Forelimb muscle (tissue), 1 donor: ENCODE results near the gene RARRES1. TPM values are rescaled to one million over a fixed set of nuclear protein-coding genes. Genes with fewer than 3 reads are reported as not detected.

Source experiments
- DNase-seq: peaks from one replicate; pipeline ENCODE4 v3.0.0-alpha.2; 2013; ENCODE audit warnings: low read depth
- polyA plus RNA-seq: library from polyadenylated mRNA; unstranded; fragments of 120-200 nt; gene quantifications from one replicate; pipeline ENCODE4 v1.2.1, GENCODE V29; 2013; ENCODE audit not compliant: insufficient read length

RARRES1 gene, protein sequence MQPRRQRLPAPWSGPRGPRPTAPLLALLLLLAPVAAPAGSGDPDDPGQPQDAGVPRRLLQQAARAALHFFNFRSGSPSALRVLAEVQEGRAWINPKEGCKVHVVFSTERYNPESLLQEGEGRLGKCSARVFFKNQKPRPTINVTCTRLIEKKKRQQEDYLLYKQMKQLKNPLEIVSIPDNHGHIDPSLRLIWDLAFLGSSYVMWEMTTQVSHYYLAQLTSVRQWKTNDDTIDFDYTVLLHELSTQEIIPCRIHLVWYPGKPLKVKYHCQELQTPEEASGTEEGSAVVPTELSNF
- polyA plus RNA-seq: 2.6 TPM

DNA sequence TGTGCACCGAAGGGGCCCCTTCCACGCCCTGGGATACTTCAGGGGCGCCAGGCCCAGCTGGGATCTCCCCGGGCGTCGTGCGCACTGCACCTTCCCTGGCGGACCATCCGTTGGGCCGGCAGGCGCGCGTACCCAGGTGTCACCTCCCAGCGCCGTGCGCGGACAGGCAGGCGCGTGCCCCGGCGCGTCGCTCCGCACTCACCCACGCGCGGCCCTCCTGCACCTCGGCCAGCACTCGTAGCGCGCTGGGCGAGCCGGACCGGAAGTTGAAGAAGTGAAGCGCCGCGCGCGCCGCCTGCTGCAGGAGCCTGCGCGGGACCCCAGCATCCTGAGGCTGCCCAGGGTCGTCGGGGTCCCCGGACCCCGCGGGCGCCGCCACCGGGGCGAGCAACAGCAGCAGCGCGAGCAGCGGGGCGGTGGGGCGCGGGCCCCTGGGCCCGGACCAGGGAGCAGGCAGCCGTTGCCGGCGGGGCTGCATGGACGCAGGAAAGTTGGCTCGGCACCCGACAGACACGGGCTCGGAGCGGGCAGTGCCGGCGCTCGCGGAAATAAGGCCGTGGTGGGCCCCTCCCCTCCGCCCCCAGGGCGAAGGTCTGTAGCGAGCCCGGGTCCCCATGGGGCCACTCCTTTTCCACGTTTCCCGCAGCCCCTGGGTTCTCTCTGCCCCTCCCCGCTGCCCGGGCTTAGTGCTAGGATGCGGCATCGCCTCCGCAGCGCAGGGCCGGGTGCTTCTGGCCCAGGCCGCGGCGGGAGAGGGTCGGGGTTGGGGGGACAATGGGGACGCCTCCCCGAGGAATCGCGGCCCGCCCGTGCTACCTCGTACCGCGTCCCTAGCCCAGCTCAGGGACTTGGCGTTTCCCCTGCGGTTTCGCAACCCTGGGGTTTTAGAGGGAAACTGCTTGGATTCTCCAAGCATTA lies at the start of gene RARRES1:
RARRES1 (minus strand) TSS at position 520 of the 918 bp plus-strand sequence; CDS start at position 478, 42 bp downstream.
- no peak for DNase-seq

DNA sequence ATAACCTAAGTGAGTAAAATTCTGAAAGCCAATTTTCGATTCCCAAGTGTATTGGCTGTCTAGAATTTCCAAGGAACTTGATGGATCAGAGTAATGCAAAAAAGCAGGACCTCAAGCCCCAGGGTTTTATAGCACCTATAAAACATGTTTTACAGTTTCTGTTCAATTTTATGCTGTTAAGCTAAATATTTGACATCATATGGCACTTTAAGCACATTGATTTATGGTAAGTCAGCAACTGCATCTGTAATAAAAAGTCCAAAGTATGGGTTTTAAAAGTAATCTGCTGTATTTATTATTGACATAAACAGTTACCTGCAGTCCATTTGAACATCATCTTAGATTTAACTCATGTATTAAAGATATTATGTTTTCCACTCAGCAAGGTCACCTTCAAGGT lies 49.6 kb upstream of the RARRES1 start:
- DNase-seq: no peak

DNA sequence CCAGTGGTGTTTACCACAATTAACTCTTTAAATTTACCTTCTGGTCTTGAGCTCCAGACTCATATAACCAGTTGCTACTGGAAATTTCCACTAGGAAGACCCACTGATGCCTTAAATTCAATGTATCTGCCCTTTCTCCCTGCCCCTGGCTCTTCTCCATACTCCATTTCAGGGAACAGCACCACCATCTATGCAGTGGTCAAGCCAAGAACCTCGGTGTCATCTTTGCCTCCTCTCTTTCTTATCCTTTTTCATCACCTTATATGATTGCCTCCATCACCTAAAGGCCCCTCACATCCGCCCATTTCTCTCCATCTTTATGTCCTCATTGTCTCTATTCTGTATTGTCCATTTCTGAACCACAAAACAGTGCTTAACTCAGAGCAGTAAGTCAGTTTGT lies 48.9 kb upstream of the RARRES1 start:
- no peak for DNase-seq

DNA sequence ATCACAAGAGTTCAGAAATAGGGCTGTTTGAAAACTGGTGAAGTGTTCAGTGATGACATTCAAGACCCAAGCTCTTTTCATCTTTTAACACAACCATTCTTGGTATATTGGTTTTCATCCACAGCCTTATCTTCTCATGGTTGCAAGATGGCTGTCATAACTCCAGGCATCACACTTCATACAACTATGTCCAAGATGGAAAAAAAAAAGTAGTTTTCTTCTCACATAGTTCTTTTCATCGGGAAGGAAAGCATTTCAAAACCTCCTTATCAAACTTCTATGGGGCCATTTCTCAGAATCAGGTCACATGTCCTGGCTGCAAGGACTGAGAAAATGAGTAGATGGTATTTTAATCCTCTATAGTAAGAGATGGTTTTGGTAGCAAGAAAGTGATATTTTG lies 48.5 kb upstream of the RARRES1 start:
- DNase-seq: no peak

DNA sequence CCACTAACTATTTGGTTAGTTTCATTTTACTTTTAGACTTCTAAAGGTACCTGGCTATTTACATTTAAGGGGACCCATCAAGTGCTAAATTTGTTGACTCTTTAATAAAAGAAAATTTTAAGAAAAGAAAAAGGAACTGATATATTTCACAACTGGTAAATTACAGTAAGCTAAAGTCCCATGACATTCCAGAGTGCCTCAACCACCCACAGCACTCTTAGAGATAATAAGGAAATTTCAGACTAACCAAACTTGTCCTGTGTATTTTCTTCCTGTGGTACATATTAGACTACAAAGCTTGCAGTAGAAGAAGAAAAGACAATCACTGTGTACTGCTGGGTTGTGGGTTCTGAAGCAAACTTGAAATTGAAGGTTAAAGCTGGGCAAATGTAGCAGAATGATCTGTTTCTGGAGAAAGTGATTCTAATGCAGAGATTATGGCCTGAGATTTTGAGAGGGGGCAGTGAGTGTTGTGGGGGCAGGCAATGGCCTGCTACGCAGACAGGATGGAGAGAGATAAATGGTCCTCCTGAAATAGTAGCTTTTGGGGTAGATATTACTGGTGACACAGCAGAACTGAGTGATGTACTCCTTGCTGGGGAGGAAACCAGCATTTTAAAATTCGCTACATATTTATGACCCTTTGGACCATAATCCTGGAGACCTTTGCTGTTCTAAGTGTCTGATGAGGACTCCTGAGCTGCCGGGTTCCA lies 45.1 kb upstream of the RARRES1 start:
- no peak for DNase-seq

DNA sequence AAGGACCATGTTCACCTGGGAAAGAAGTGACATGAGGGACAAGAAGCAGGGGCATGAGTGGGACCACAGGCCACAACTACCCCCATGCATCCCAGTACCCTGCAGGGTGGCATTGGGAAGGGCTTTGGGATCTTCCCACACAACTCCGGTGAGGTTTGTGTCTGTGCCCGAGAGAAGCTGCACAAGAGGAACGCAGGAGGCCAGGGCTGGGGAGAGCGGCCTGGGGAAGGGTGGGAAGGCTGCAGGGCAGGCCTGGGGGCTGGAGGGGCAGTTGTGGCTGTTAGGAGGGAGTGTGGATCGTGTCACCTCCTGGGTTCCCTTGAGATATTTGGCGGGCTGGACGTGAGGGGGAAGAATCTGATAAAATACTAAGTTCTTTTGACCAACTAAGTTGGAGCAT lies 44.3 kb upstream of the RARRES1 start:
- no peak for DNase-seq

DNA sequence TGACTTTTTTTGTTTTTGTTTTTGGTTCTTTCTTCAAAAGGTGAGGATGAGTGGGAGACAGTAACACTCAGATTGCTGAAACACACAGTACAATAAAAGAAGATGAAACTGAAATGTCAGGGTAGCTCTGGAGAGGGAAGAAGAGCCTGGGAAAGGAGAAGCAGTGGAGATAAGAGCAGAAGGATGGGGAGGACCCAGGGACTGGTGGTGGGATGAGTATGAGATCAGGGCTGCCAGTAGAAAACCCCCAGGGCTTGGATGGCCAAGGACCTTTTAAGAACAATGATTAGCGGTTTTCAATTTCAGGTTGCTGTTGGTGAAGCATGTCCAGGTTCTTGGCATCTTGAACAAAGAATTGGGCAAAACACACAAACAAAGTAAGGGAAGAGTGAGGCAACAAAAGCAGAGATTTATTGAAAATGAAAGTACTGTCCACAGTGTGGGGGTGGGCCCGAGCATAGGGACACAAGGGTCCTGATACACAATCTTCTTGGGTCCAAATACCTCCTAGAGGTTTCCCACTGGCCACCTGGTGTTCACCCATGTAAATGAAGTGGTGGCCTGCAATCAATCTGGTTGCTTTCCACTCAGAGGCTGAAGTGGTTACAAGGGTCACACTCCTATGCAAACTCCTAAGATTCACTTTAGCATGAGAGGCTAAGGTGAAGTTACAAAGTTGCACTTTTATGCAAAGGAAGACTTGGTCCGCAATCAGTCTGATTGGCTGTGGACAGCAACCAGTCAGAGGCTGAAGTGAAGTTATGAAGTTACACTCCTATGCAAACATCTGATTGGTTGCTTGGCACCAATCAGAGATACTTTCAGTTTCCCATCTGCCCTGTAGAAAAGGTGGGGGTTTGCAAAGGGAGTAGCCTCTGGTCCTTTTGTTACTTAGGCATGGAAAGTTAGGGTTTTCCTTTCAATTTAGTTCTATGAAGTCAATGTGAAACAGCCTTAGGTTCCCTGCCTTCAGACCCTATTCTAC lies 43.5 kb upstream of the RARRES1 start:
- DNase-seq: no peak

DNA sequence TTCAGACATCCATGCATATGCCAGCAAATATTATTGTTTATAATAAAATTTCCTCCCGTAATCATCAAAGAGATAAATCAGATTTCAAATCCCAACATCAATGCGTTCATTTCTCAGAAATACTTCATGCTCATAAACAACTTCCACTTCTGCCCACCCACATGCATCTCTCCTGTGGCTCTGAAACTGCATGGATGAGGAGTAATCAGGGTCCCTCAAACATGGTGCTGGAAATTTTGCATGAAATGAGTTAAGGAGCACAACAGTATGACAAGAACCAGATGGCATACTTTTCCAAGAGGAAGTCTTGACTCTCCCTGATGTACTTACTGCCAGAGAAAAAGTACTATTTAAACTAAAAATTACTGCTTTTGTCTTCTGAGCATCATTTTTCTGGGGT lies 42.7 kb upstream of the RARRES1 start:
- no peak for DNase-seq

DNA sequence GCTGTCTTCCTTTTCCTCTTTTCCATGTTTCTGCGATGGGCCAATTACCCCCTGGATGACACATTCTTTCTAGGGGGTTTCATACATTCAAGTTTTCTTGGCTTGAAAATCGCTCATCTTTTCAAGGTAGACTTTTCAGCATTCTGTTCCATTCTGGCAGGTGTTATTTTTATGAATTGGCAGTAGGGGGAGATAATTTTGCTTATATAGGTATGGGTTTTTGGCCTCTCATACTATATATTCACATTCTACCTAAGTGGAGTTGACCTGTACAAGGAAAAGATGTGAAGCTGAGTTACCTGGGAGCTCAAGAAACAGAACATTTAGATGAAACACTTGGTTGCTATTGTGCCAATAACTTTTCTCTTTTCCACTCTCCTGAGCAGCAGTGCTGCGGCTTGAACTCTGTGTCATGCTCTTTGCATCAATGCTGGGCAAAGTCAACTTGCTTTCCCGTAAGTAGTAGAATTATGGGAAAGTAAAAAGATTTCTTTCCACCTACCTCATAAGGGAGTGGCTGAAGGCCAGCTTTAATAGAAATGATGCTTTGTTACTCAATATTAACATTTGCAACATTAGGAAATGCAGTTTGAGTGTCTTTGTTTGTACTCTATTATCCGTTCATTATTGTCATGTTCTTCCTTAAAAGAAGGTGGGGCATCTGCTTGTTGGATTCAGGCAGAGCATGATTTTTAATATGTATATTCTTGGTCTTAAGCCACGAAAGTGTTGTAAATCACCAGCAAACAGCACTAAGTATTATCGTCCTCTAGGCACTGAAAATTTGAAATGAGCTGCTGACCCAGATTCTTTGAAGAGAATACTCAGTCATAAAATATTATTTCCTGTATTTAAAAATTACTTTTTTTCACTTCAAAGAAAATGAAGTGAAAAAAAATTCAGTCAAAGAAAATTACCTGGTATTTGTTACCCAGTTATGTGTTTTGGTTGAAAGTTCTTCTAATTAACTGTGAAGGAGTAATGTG lies 41.9 kb upstream of the RARRES1 start:
- DNase-seq: no peak

DNA sequence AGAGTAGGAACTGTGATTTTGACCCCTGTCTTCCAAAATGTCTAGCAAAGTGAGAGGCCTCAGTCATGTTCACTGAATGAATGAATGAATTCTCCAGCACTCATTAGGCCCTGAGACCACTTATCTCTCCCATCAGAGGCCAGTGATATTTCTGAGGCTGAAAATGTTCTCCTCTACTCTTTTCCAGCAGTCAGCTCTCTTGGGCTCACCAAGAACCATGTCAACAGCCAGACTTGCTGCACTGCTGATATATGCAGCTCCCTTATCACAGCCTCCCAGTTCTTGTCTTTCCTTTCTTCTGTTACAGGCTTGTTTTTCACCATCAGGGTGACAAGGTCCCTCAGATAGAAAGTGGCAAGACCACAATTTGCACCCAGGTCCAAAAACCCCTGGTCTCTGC lies 40.9 kb upstream of the RARRES1 start:
- DNase-seq: no peak

DNA sequence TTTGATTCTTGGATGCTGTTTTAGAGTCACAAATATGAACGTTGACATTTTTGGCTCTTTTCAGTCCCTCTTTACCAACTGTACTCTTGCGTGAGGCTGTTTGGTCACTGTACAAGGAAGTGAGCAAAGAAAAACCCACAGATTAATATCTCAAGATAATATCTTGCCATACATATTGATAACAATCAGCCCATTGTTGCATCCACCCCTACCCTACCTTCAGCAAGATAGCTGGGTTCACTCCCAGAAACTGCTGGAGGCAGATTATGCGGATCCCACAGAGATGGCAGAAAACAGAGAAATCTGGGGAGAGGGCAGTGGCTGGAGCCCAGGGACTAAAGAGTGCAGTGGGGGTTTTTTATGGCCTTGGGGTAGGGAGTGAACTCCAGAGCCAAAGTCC lies 39.7 kb upstream of the RARRES1 start:
- no peak for DNase-seq

DNA sequence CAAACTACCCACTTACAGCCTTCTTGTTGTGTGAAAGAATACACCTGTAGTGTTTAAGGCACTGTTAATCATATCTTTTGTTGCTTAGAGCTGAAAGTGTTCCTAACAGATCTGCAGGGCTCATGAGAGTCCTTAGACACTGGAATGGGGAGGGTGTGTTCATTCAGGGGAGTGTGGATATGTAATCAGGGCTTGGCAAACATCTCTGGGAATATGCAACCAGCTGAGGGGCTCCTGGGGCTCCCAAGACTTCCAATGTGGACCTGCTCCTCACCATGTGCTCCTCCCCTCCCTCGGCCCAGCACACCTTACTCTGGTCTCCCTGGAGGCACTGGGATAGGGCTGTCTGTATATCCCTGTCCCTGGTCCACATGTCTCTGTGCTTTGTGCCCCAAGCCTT lies 39.3 kb upstream of the RARRES1 start:
- no peak for DNase-seq

DNA sequence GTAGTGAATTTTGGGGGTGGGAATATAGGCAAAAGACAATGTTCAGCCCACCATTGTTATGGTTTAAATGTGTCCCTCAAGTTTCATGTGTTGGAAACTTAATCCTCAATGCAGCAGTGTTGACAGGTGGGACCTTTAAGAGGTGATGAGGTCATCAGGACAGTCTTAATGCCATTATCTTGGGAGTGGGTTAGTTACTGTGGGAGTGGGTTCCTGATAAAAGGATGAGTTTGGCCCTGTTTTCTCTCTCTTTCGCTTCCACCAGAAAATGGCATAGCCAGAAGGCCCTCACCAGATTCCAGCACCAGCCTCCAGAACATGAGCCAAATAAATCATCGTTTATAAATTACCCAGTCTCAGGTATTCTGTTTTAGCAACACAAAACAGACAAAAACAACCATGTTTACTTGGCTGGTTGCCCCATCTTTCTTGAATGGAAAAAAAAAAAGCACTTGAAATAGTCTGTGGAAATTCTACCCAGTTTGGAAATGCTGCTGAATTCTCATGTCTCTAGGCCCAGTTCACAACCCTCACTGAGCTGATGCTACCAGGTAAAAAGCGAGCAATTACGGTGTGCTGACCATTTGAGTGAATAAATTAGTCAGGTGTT lies 38.6 kb upstream of the RARRES1 start:
- DNase-seq: no peak

DNA sequence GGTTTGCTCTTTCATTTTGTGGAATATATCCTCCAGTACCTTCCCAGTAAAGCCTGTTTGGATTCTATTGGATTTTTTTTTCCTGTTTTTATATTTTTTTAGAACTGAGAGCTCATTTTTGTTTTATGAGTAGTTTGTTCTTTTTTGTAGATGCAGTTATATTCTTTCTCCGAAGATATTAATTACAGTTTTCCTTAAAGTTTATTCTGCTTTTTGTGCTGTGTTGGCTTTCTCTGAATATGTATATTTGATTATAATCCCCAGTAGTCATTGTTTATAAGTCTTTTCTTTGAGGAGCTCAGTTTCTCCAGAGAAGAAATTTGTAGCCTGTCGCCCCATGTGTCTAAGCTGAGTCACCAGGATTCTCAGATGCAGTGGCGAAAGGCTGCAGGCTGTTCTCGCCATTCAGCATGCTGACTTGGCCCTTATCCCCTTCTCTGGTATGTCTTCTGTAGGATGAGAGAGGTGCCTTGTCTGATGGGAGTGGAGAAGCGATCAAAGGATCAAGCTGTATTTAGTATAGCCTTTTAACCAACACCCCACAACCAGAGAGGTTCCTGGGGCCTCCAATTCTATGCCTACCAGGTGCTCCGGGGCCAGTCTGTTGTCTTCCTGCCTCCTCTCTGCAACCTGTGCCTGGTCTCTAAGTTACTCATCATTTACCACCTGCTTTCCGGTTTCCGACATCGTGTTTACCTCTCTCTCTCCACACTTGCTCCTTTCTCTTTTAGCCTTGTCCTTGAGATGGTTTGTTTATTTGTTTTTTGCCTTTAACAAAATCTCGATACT lies 37.9 kb upstream of the RARRES1 start:
- no peak for DNase-seq

DNA sequence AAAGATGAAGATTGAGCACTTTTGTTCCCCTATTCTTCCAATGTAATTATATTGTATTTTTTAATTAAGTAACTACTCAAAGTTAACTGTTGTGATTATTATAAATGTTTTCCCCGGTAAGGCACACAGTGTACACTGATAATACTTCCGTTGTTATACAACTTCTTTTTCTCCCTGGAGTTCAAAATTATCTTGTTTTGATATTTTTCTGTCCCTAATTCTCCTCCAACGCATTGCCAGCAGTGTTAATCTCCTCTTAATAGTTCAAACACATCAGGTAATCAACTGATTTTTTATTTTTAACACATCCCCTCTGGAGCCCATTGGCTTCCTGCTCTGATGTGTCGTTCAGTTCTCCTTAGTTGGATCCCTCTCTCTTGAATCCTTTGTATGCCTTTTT lies 37.3 kb upstream of the RARRES1 start:
- DNase-seq: no peak

DNA sequence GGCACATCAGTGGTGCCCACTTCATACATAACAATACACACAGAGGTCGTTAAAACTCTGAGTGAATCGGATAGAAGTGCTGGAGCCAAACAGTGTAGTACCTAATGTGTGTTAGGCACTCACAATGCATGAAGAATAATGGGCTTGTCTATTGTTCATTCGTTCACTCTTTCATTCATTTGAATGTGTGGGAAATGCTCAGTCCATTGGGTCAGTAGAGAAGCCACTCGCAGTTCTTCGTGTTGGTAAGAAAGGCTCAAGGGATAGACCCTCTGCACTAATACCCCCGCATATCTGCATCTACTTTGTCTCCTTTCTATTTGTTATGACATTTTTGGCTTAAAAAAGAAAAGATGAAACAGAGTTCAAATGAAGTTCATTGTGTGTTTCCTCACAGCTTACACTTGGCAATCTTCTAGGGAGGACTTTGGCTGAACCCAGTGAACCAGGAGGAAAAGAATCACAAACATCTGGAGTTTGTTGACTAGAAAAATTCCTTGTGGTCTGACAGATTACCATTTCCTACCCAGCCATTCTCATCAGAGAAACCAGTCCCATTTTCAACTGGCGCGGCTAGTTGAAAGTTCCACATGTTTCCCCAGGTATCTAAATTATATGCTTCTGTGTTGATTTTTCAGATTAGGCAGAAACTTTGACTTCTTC lies 36.8 kb upstream of the RARRES1 start:
- DNase-seq: peak; percentile 88

DNA sequence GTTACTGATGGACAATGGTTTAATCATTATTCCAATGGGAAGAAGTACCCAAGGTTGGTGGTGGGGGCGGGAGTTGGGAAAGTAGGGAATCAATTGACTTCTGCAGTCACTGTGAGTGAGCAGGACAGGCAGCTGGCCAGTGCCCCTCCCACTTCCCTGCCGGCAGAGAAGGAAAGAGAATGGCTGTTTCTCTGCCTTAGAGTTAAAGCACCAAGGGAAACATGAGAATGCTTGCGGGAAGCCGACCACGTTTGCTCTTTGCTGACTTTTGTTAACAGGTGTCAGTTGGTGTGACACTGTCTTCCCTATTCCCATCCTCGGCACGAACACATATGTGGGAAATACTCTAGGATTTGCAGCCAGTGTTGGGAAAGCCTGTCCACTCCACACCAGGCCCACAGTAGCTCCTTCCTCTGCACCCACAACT lies 36.1 kb upstream of the RARRES1 start:
- no peak for DNase-seq

DNA sequence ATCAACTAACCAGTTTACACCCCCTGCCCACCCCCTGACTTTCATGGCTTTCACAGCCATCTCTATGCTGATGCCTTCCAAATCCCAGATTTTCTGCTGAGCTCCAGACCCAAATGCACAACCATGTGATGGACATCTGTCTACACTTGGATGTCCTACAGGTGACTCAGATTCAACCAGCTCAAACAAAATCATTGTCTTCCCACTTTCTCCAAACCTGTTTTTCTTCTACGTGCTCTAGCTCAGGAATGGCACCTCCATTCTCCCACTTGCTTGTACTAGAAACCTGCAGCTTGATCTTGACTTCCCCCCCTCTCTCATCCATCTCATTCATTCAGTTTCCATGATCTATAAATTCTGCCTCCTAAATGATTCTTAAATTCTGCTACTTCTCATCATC lies 34.1 kb upstream of the RARRES1 start:
- no peak for DNase-seq
